ENCODE data around the gene VPREB1.

- TF ChIP-seq POLR2A (IDR thresholded peaks at IDR 0.05; ENCODE audit: extremely low read depth, insufficient read length) (no peak), CTCF (IDR thresholded peaks at IDR 0.05; ENCODE audit: low read depth, low read length) (peak; percentile 89), MAX (IDR thresholded peaks at IDR 0.05; ENCODE audit: low read depth, low read length) (no peak), MYC (IDR thresholded peaks at IDR 0.05; ENCODE audit: low read depth, low read length) (no peak)
These were observed 49.1 kb upstream of the VPREB1 start for GRCh38 chr22:22195265-22196017.

Measured in NB4 (cell line).